Pericardium fibroblast (primary cell): ENCODE measurements around the gene SELENOW. TPM values are rescaled to one million over a fixed set of nuclear protein-coding genes. Genes with fewer than 3 reads are reported as not detected.

Experiments used
- total RNA-seq: library from RNA; depleted of rRNA; stranded (reverse); fragments of >200 nt; gene quantifications from 2 replicates; pipeline ENCODE4 v1.2.3, GENCODE V29; 2015

The SELENOW gene
- 336 and 410 TPM in 2 replicates for total RNA-seq

GRCh38 chr19:47778049-47778953, at the start of gene SELENOW:
Gene SELENOW, plus strand, starts transcription at chr19:47778703. Its CDS starts 83 bp downstream, at chr19:47778786.

GRCh38 chr19:47745010-47745901, 33.2 kb upstream of the SELENOW start, which contains the start of gene NOP53:
Gene NOP53, plus strand, starts transcription at chr19:47745546. Its CDS starts 14 bp downstream, at chr19:47745560.

GRCh38 chr19:47804451-47804850, 25.9 kb downstream of the SELENOW start, which contains the start of gene TPRX1:
Gene TPRX1, minus strand, starts transcription at chr19:47804551. Its CDS starts 12 bp downstream, at chr19:47804539.

GRCh38 chr19:47821460-47822020, 43.0 kb downstream of the SELENOW start, which contains the start of gene CRX:
Gene CRX, plus strand, starts transcription at chr19:47821937. Its CDS starts 12,507 bp downstream, at chr19:47834444.

Other genes with a start within 250 kb of the SELENOW start
- gene ZNF541, start 205.6 kb upstream of the SELENOW start, total RNA-seq = 0.23 TPM in 1 of 2 replicates, not detected in the other
- 2.7 and 4.9 TPM in 2 replicates for gene BICRA, start 169.6 kb upstream of the SELENOW start, total RNA-seq
- gene EHD2, start 65.3 kb upstream of the SELENOW start, total RNA-seq = 244 and 274 TPM in 2 replicates
- 253 and 299 TPM in 2 replicates for gene NOP53, start 33.2 kb upstream of the SELENOW start, total RNA-seq
- gene TPRX1, start 25.8 kb downstream of the SELENOW start, total RNA-seq = not detected in 2 replicates
- gene CRX, start 43.2 kb downstream of the SELENOW start, total RNA-seq = not detected in 2 replicates
- gene TPRX2, start 80.5 kb downstream of the SELENOW start, total RNA-seq = not detected in 2 replicates
- not detected in 2 replicates for gene SULT2A1, start 107.6 kb downstream of the SELENOW start, total RNA-seq
- not detected in 2 replicates for gene BSPH1, start 213.5 kb downstream of the SELENOW start, total RNA-seq
- not detected in 2 replicates for gene ELSPBP1, start 215.9 kb downstream of the SELENOW start, total RNA-seq